Keratinocyte (primary cell): ENCODE data around the gene SIN3B.

Experiments used
- CTCF ChIP-seq, 3 experiments: IDR thresholded peaks in 1 of 3; conservative IDR thresholded peaks in 1 of 3; optimal IDR thresholded peaks in 1 of 3; 2 replicates in 2 of 3; 3 replicates in 1 of 3; pipeline versions ENCODE3 to v1.5.1; 2011; ENCODE audit warnings: low read length in 3 of 3, mild to moderate bottlenecking in 3 of 3, moderate library complexity in 2 of 3, control low read depth in 1 of 3, inconsistent platforms in 1 of 3; ENCODE audit not compliant: insufficient read depth in 2 of 3; ENCODE audit errors: extremely low read depth in 1 of 3
- EZH2 ChIP-seq: IDR thresholded peaks from one replicate; pipeline ENCODE4 v1.6.1; 2012; ENCODE audit warnings: inconsistent platforms, mild to moderate bottlenecking, low read length, moderate library complexity

DNA sequence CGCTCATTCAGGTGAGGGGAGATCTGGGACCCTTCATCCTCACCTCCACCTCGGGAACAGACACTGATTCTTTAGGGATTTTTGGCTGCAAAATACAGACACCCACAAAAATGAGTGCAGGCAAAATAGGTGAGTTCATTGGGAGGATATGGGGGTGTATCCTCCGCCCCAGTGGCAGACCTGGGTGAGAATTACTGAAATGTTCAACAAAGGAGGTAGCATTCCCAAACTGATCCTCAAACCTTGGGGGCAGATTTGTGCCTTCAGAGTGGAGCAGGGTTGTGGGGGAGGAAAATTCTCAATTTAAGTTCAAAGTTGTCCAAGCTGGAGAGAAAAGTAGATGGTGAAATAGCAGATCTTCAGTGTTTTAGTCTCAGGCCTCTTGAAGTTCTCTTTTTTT is 31.3 kb upstream of the SIN3B start:
- TF ChIP-seq CTCF (optimal IDR thresholded peaks at IDR 0.05 in 1 of 3, IDR thresholded peaks at IDR 0.05 in 1 of 3, conservative IDR thresholded peaks at IDR 0.05 in 1 of 3; ENCODE audit: extremely low read depth in 1 of 3, insufficient read depth in 2 of 3, low read length in 3 of 3) = no peak
- TF ChIP-seq EZH2 = no peak
